Measurements from ENCODE around the gene TEF. TPM values are rescaled to one million over a fixed set of nuclear protein-coding genes. Genes with fewer than 3 reads are reported as not detected.
"Not testable (repeated sequence)": the region's sequence is repeated elsewhere in the genome, so short reads cannot be mapped to it uniquely, and the experiment has no call there.

Gene TEF
- total RNA-seq, 1 donor = 2.2 TPM

DNA sequence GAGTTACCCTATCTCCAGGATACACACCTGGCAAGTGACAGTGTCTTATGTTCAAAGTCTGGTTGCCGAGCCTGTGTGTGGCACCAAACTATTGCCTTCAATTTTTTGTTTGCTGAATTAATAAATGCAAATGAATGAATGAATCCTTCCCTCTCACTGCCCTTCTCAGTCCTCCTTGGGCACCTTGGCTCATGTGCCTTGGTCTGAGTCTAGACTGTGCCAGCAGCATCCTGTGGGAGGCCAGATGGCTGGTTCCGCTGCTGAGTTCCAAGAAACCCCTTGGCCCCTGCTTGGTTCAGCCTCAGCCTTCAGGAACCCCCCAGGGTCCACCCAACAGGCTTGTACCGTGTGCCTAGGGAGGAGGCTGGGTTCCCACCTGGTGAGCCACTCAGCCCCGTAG lies 33.8 kb downstream of the TEF start:
- DNase-seq (ENCODE audit: low read depth in 2 of 3, low spot score in 2 of 3) = no peak

GRCh38 chr22:41417622-41418390 lies 36.1 kb downstream of the TEF start:
- DNase-seq (ENCODE audit: low read depth in 2 of 3, low spot score in 2 of 3) = no peak

- no peak for DNase-seq (ENCODE audit: low read depth in 2 of 3, low spot score in 2 of 3)
Observed at GRCh38 chr22:41418717-41419116, 37.0 kb downstream of the TEF start.

DNA sequence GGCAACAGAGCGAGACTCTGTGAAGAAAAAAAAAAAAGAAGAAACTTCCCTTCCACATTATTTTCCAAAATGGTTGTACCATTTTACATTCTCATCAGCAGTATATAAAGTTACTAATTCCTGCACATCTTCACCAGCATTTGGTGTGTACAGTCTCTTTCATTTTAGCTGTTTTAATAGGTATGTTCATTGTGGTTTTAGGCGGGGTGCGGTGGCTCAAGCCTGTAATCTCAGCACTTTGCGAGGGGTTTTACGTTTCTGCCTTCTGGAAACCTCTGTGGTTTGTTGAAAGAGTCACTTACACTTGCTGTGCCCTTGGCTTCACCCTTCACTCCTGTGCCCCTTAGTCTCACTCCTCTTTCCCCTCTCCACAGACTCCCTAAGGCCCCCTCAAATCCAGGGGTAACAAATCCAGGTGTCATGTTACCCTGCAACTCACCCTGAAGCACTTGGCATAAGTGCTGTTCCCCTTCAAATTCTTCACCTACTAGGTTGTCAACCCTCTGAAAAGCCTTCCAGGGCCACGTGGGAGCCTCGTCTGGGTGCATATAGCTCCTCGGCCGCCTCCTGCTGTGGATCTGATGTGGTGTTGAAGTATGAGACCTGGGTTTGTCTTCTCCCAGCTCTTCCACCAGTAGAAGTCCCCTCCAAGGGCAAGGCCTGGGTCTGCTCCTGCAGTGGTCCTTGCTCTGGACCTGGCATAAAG lies 44.1 kb downstream of the TEF start:
- no peak for DNase-seq (ENCODE audit: low read depth in 2 of 3, low spot score in 2 of 3)

DNA sequence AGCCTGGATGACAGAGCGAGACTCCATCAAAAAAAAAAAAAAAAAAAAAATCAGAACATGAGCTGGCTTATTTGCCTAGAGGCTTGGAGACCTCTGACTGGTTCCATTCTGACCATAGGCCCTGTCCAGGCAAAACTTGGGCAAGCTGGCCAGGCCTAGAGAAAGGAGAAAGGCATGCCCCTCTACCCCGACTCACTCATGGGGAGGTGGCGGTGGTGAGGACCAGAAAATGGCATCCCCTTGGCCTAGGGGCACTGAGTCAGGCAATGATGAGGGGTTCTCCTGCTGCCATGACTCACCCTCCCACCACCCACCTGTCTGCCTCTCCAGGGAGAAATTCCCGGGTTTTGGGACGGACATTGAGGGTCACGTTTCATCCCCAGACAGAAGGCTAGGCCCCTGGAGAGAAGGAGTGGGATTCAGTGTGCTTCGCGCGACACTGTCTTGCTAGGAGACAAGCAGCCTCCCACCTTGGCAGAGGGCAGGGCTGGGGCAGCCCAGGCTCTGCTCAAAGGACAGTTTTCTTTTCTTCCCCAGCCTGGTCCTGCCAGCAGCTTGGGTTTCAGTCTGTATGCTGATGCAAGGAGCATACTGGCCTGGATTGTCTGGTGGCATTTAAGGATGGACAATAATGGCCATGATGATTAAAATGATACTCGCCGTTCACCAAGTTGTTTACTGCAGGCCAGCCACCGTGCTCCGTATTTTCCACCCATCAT lies 47.6 kb downstream of the TEF start:
- DNase-seq (ENCODE audit: low read depth in 2 of 3, low spot score in 2 of 3) = no peak

GRCh38 chr22:41429951-41430332 lies 48.2 kb downstream of the TEF start:
- DNase-seq (ENCODE audit: low read depth in 2 of 3, low spot score in 2 of 3) = no peak

DNA sequence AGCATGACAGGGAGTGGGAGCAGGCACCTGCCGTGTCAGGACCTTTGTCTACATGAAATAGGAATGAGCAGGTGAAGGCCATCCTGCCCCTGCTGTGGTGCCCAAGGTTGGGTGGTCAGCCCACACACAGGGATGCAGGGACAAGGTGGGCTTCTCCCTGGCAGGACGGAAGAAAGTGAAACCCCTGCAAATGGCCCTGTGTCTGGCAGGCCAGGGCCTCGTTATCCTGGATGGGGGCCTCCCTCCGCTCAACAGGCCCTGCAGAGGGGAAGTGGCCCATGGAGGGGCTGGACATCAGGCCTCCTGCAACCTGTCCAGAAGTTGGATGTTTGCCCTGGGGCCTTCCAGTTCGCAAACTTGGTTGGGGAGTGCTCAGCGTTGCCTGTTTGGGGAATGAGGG lies 49.9 kb downstream of the TEF start:
- no peak for DNase-seq (ENCODE audit: low read depth in 2 of 3, low spot score in 2 of 3)

DNA sequence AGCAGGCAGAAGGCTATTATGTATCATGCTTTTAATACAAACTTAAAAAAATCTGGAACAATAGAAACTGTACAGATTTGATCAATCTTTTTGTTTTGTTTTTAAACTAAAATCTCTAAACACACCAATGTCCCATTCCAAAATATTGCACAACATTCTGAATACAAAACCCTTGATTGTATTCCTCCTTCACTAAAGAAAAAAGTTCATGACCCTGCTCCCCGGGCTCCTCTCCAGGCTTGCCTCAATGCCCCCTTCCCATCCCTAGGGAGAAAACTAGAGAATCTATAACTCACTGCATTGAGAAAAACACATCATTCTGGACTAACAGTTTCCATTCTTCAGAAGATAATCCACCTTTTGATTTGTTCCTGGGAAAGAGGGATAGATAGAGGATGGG lies 51.7 kb downstream of the TEF start:
- DNase-seq (ENCODE audit: low read depth in 2 of 3, low spot score in 2 of 3) = not testable (repeated sequence)

DNA sequence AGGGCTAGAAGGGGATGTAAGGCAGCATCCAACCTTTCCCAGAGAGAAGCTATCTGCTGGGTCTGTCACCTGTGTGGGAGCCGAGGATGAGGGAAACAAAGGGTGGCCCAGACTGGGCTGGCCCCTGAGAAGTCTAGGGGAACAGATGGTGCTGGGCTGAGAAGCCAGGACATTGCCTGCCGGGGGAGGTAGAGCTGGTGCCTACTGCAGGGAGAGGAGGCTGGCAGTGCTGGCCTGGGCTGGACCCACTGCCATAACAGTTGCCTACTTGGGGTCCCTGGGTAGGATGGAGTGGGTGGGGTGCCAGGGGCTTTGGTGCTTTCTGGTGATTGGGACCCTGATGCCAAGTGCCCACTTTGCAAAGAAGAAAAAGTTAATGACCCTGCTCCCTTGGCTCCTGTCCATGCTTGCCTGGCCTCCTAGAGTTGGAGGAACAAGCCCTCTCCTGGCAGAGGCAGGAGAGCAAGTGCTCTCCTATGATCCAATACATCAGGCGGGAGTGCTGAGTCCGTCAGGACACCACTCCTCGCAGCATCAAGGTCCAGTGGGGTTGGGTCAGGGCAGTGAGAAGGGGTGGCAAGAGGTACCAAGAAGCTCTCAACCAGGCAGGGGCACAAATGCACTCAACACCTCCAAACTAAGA lies 52.7 kb downstream of the TEF start:
- not testable (repeated sequence) for DNase-seq (ENCODE audit: low read depth in 2 of 3, low spot score in 2 of 3)

- no peak for DNase-seq (ENCODE audit: low read depth in 2 of 3, low spot score in 2 of 3)
Observed at GRCh38 chr22:41435560-41435959, 53.8 kb downstream of the TEF start.

DNA sequence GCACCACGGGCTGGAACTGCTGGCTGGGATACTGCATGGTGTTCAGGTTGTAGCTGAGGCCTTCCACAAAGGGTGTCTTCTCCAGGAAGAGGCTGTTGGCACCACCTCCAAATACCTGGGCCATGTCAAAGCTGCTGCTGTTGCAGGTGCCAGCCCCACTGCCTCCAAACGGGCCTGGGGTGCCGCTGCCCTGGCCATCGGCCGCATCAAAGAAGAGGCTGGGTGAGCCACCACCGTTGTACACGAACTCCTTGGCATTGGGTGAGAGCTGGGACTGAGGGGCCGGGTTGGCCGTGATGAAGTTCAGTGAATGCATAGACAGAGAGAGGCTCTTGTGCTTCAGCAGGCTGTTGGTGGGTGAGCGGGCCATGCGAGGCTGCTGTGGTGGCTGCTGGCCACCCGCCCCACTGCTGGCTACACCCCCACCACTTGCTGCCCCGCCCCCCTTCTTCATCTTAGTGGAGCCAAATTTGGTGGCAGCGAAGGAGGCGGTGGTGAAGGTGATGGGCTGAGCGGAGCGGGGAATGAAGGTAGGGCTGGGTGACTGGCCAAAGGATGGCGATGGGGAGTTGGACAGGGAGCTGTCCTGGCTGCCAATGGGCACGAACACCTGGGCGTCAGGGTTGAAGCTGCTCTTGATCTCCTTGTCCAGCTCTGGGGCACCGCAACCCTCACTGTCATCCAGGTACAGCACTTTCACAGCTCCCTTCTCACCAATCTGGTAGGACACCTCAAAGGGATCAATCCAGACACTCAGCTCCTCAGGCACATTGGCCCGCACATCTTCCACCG lies 54.8 kb downstream of the TEF start:
- no peak for DNase-seq (ENCODE audit: low read depth in 2 of 3, low spot score in 2 of 3)

- no peak for DNase-seq (ENCODE audit: low read depth in 2 of 3, low spot score in 2 of 3)
Observed at GRCh38 chr22:41437198-41437597, 55.5 kb downstream of the TEF start.

DNA sequence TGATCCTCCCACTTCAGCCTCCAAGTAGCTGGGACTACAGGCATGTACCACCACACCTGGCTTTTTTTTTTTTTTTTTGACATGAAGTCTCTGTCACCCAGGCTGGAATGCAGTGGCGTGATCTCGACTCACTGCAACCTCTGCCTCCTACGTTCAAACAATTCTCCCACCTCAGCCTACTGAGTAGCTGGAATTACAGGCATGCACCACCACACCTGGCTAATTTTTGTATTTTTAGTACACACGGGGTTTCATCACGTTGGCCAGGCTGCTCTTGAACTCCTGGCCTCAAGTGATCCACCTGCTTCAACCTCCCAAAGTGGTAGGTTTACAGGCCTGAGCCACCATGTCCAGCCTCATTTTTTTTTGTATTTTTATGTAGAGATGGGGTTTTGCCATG lies 58.8 kb downstream of the TEF start:
- DNase-seq (ENCODE audit: low read depth in 2 of 3, low spot score in 2 of 3) = not testable (repeated sequence)

DNA sequence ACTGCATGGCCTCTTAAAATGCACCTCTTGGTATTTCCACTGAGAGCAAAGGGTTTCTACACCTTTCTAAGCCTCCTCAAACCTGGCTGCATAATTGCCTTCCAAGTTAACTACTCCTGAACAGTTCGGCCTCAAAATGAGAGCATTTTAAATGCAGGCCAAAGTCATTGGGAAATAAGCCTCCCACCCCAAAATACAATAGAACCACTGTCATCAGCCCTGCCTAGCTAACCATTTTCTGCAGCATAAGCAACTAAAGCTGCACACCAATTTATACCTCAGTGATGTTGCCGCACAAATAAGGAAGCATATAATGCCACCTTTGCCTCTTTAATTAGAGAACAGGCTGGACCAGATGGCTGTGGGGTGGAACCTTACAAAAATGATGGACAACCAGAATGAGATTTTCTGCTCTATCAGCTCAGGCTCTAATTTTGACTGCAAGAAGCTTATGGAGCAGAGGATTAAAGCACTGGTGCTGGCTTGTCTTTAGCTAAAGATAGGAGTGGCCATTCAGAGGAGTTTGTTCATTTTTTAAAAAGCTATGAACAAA lies 60.6 kb downstream of the TEF start:
- DNase-seq (ENCODE audit: low read depth in 2 of 3, low spot score in 2 of 3) = no peak

DNA sequence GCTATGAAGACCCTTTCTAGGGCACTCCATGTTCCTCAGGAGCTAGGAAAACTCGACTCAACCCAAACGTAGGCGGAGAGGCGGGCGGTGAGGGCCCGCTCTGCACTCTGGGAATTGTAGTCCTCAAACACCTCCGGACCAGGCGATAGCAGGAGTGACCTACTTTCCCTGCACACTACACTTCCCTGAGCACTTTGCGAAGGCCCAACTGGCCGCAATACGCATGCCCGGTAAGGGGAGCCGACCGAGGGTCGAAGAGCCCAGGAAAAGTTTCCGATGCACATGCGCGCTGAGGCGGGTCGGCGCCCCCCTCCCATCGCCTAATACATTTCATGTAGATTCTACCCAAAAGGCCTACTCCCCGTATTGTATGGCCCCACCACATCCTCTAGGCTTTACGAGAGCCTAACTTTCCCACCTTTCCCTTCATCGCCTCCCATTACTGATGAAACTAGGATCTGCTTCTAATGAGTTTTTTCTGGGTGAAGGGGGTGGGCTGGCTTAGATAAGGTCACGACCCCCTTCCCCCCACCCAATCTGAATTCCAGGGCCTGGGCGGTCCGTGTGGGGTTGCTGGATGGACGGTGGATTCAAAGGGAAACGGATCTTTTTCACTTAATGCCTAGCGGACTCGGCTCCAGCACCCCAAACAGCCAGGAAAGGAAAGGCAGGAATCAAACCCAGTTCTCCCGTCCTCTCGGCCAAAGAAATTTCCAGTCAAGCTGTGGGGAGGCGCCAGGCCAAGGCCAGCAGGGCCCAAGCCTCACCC lies 62.8 kb downstream of the TEF start:
- peak; percentile 58 to 98 (median 96) for DNase-seq (ENCODE audit: low read depth in 2 of 3, low spot score in 2 of 3)

GRCh38 chr22:41445129-41446056 lies 63.7 kb downstream of the TEF start:
- DNase-seq (ENCODE audit: low read depth in 2 of 3, low spot score in 2 of 3) = peak in 1 of 3 donors; percentile 17

- peak in 1 of 3 donors; percentile 2 for DNase-seq (ENCODE audit: low read depth in 2 of 3, low spot score in 2 of 3)
Observed at GRCh38 chr22:41446057-41446501, 64.3 kb downstream of the TEF start.
